GM19324 (cell line): ENCODE measurements around the gene TMCO5A.

Source experiments
- ATAC-seq: cut with Tn5 transposase; IDR thresholded peaks from one replicate; pipeline ENCODE4 v1.9.1; 2021; ENCODE audit warnings: mild to moderate bottlenecking, moderate library complexity; ENCODE audit not compliant: unreplicated experiment, low FRiP score

Gene TMCO5A

GRCh38 chr15:37967788-37968187 lies 33.3 kb downstream of the TMCO5A start:
- no peak for ATAC-seq

- ATAC-seq = no peak
Measured at GRCh38 chr15:37973856-37974255, 39.4 kb downstream of the TMCO5A start.

- no peak for ATAC-seq
Measured at GRCh38 chr15:37978231-37978630, 43.8 kb downstream of the TMCO5A start.

GRCh38 chr15:37979671-37980409 lies 45.4 kb downstream of the TMCO5A start:
- no peak for ATAC-seq

GRCh38 chr15:37981201-37981600 lies 46.8 kb downstream of the TMCO5A start:
- no peak for ATAC-seq

- no peak for ATAC-seq
Measured at GRCh38 chr15:37981775-37982174, 47.3 kb downstream of the TMCO5A start.

GRCh38 chr15:37984368-37984767 lies 49.9 kb downstream of the TMCO5A start:
- no peak for ATAC-seq

GRCh38 chr15:37995461-37996347 lies 61.3 kb downstream of the TMCO5A start:
- no peak for ATAC-seq
